HG02763 (cell line): Measurements from ENCODE around the gene SCN5A.
"Not testable (repeated sequence)": the region's sequence is repeated elsewhere in the genome, so short reads cannot be mapped to it uniquely, and the experiment has no call there.

Source experiments
- ATAC-seq: cut with Tn5 transposase; IDR thresholded peaks from one replicate; pipeline ENCODE4 v1.9.1; 2021; ENCODE audit warnings: mild to moderate bottlenecking, moderate library complexity; ENCODE audit not compliant: unreplicated experiment

Gene SCN5A

GRCh38 chr3:38580450-38581382, 68.8 kb downstream of the SCN5A start:
- no peak for ATAC-seq

GRCh38 chr3:38579551-38580449, 69.7 kb downstream of the SCN5A start:
- no peak for ATAC-seq

GRCh38 chr3:38579141-38579540, 70.3 kb downstream of the SCN5A start:
- no peak for ATAC-seq

GRCh38 chr3:38578551-38578950, 70.9 kb downstream of the SCN5A start:
- ATAC-seq, result no peak

GRCh38 chr3:38578081-38578475, 71.4 kb downstream of the SCN5A start:
- no peak for ATAC-seq

GRCh38 chr3:38577371-38578080, 72.0 kb downstream of the SCN5A start:
- no peak for ATAC-seq

- ATAC-seq, result no peak
Observed at GRCh38 chr3:38576526-38577370, 72.7 kb downstream of the SCN5A start.

- no peak for ATAC-seq
Observed at GRCh38 chr3:38576131-38576525, 73.4 kb downstream of the SCN5A start.

- ATAC-seq, result no peak
Observed at GRCh38 chr3:38575279-38575843, 74.1 kb downstream of the SCN5A start.

- no peak for ATAC-seq
Observed at GRCh38 chr3:38574411-38575278, 74.8 kb downstream of the SCN5A start.

- no peak for ATAC-seq
Observed at GRCh38 chr3:38573556-38573955, 75.9 kb downstream of the SCN5A start.

- ATAC-seq, result no peak
Observed at GRCh38 chr3:38573111-38573510, 76.4 kb downstream of the SCN5A start.

- no peak for ATAC-seq
Observed at GRCh38 chr3:38567498-38567897, 82.0 kb downstream of the SCN5A start.

GRCh38 chr3:38566794-38567193, 82.7 kb downstream of the SCN5A start:
- not testable (repeated sequence) for ATAC-seq

GRCh38 chr3:38566215-38566528, 83.3 kb downstream of the SCN5A start:
- no peak for ATAC-seq

- no peak for ATAC-seq
Observed at GRCh38 chr3:38565339-38566214, 83.9 kb downstream of the SCN5A start.

GRCh38 chr3:38564631-38565338, 84.7 kb downstream of the SCN5A start:
- ATAC-seq, result no peak
